ENCODE results near the gene PODXL. TPM values are rescaled to one million over a fixed set of nuclear protein-coding genes. Genes with fewer than 3 reads are reported as not detected.
"Not testable (repeated sequence)": the region's sequence is repeated elsewhere in the genome, so short reads cannot be mapped to it uniquely, and the experiment has no call there.

PODXL gene
- polyA plus RNA-seq, 4 donors: 770 to 855 (median 812) TPM

- DNase-seq (ENCODE audit: low read depth in 4 of 4, low spot score in 3 of 4): no peak
Observed at GRCh38 chr7:131497454-131497853, 59.0 kb downstream of the PODXL start.

DNA sequence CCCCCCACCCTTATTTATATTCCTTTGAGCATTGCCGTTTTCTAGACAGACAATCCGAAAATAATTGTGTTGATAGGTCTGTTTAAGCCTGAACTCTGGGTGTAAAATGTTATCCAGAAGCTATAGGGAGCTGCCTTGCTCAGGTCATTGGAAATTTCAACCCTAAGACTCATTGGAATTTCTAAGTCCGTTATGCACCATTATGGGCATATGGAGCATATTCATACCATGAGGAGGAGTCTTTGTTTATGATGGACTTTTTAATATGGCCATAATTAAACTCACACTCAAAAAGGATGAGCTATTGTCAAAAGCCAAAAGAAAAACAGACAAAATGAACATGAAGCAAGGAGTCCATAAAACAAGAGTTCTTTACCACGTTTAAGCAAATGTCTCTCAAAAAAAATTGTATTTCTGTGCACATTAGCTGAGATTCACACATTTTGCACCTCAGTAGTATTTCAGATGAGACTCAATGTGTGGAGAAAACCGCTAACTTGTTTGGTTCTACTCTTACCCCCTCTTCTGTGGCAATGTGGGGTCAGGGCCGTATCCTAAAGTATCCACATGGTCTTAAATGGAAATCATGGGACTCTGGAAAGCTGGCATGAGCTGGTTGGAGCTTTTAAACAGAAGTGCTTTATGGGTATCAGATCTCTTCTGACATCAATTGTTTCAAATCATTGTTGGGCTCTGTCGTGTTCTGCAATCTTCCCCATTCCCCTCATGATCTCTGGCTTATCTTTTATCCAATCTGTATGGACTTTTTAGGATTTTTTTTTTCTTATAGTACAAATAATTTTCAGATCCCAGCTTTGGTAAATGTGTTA, 60.5 kb downstream of the PODXL start:
- DNase-seq (ENCODE audit: low read depth in 4 of 4, low spot score in 3 of 4): no peak

GRCh38 chr7:131494182-131494581, 62.2 kb downstream of the PODXL start:
- no peak for DNase-seq (ENCODE audit: low read depth in 4 of 4, low spot score in 3 of 4)

GRCh38 chr7:131493581-131493980, 62.8 kb downstream of the PODXL start:
- no peak for DNase-seq (ENCODE audit: low read depth in 4 of 4, low spot score in 3 of 4)

DNA sequence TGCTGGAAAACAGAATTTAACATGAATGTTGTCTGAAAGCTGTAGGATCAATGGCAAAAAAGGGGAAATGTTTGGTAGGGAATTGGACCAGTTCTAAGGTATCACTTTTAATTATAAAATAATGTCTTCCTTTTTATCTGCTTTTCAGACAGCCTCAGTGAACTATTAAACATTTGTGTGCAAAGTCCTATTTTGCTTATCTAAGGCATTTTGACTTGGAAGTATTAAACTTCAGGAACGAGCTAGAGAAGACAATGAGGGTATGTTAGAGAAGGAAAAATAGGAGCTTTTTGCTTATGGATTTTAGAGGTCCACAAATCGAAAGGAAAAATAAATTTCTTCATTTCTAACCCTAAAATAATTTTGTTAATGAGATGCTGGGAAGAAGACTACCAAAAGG, 63.3 kb downstream of the PODXL start:
- no peak for DNase-seq (ENCODE audit: low read depth in 4 of 4, low spot score in 3 of 4)

DNA sequence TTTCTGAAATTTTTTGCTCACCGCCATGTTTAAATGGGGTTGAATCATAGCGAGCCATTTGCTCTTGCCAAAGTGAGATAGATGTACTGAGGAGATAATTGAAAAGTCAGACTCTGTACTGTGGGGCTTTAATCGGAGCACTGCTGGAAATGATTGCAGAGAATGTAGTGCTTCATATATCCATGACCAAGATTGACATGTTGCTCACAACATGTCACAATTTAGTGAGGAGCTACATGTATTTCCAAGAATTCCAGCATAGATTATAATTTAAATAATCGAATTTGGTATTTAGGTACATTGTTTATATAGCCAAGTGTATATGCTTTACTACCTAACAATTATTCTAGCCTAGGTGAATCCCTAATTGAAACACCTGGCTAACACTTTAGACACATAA, 66.5 kb downstream of the PODXL start:
- DNase-seq (ENCODE audit: low read depth in 4 of 4, low spot score in 3 of 4): no peak

GRCh38 chr7:131489196-131489595, 67.2 kb downstream of the PODXL start:
- DNase-seq (ENCODE audit: low read depth in 4 of 4, low spot score in 3 of 4): no peak

DNA sequence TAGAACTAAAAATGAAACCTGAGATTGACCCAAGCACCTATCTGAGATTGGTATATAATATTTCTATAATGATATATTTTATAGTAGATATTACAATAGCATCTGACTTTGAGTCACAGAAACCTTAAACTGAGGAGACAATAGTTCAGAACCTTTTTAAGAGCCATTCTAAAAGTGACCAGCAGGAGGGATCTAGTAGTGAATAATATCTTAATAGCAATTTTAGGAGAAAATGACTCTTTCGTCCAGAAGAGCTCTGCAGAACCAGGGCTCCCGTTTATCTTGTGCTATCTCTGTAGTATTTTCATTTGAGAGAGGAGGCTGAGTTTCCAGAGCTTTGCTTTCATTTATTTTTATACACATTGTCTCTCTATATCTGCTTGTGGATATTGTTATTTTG, 68.1 kb downstream of the PODXL start:
- no peak for DNase-seq (ENCODE audit: low read depth in 4 of 4, low spot score in 3 of 4)

DNA sequence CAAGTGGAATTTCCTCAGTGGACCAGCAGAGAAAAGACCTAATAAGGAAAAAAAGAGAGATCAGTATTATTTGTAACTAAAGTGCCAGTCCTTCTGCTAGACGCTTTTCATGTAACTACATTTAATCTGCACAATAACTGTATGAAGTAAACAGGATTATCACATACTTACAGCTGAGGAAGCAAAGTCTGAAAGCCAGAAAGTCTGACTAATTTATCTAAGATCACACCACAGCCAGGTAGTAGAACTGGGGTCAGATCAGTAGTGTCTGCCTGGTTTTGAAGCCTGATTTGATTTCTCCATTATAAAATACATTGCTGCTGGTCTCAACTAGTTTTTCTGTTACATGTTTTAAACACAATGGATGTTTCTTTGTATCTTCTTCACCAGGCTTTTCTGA, 69.2 kb downstream of the PODXL start:
- no peak for DNase-seq (ENCODE audit: low read depth in 4 of 4, low spot score in 3 of 4)

DNA sequence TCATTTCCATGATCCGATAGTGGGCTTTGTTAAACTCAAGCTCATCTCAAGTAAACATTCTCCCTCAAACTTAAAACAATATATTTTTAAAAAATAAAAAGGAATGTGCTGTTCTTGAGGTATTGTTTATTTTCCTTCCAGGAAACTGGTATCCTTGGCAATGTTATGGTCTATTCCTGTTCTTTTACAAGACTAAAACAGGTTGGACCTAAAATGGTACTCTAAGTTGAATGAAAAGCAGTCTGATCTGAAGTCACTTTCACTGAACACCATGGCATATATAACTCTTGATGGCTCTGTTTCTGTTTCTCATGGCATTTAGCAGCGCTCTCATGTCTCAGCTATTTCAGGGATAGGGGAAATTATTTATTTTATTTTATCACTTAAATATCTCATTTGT, 70.1 kb downstream of the PODXL start:
- no peak for DNase-seq (ENCODE audit: low read depth in 4 of 4, low spot score in 3 of 4)

DNA sequence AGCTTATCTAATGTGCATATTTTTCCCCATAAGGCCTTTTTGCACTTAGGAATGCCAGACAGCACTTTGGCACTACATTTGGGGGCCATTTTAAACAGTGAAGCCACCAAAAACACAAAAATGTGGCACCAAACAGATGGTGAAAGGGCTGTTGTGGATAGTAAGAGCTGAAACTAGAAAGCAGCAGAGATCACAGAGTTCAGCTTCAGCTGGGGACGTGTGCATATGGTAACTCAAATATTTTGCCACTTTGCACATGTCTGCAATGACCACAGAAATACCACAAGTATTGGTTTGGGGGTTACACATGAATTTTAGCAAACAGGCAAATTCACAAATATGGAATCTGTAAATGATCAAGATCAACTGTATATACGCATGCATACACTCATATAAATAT, 72.8 kb downstream of the PODXL start:
- no peak for DNase-seq (ENCODE audit: low read depth in 4 of 4, low spot score in 3 of 4)

DNA sequence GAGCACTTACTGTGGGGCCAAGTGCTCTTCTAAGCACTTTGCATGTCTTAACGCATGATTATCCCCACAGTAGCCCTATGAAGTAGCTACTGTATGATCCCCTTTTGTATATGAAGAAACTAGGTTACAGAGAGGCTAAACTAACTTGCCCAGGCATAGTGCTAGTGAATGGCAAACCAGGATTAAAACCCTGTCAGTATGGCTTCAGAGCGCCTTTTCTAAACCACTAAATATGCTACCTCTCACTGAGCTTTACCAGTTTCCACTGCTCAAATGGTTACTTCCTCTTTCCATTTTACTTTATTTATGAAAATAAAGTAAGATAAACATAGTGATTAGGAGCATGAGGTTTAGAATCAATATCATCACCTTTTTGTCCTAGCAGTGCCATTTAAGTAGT, 73.6 kb downstream of the PODXL start:
- no peak for DNase-seq (ENCODE audit: low read depth in 4 of 4, low spot score in 3 of 4)

GRCh38 chr7:131480384-131481315, 75.8 kb downstream of the PODXL start:
- no peak for DNase-seq (ENCODE audit: low read depth in 4 of 4, low spot score in 3 of 4)

DNA sequence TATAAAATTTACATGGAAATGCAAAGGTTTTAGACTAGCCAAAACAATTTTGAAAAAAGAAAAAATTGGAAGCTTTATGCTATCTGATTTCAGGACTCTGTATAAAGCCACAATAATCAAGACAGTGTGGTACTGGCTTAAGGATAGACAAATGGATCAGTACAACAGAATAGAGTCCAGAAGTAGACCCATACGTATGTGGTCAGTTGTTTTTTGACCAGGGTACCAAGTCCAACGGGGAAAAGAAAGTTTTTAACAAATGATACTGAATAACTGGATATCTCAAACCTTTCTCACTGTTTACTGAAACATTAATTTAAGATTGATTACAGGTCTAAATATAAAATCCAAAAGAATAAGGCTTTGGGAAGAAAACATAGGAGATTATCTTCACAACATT, 79.7 kb downstream of the PODXL start:
- DNase-seq (ENCODE audit: low read depth in 4 of 4, low spot score in 3 of 4): no peak

- DNase-seq (ENCODE audit: low read depth in 4 of 4, low spot score in 3 of 4): no peak
Observed at GRCh38 chr7:131471250-131472004, 85.0 kb downstream of the PODXL start.

- DNase-seq (ENCODE audit: low read depth in 4 of 4, low spot score in 3 of 4): no peak
Observed at GRCh38 chr7:131467788-131468187, 88.6 kb downstream of the PODXL start.

DNA sequence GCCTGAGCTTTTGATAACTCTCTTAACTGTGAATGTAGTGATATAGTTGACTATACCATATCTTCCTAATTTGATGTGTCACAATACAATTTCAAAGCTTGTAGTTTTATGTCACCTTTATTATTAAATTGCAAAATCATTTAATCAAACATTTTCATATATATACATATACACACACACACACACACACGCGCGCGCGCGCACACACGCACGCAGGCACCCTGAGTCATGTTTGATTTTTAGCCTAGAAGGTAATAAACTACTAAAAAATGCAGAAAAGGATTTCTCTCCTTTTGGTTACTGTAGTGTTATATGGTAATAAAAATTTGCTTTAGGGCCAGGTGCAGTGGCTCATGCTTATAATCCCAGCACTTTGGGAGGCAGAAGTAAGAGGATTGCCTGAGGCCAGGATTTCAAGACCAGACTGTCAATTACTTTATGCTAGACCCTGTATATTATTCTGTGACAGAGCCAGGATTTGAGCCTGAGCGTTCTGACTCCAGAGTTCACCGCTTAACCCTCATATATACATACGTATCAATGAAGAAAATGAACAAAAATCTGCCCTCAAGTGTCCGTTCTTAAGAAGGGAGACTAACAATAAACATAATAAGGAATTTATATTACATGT, 89.6 kb downstream of the PODXL start:
- DNase-seq (ENCODE audit: low read depth in 4 of 4, low spot score in 3 of 4): no peak

DNA sequence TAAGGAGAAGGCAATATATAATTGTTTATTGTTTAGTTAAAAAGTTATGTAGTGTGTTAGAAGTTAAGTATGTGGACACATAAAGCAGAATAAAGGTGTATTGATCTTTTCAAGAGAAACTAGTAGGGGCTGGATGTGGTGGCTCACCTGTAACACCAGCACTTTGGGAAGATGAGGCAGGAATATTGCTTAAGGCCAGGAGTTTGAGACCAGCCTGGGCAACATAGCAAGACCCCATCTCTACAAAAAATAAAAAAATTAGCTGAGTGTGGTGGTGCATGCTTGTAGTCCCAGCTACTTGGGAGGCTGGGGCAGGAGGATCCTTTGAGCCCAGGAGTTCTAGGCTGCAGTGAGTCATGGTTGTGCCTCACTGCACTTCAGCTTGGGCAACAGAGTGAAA, 93.7 kb downstream of the PODXL start:
- not testable (repeated sequence) for DNase-seq (ENCODE audit: low read depth in 4 of 4, low spot score in 3 of 4)

DNA sequence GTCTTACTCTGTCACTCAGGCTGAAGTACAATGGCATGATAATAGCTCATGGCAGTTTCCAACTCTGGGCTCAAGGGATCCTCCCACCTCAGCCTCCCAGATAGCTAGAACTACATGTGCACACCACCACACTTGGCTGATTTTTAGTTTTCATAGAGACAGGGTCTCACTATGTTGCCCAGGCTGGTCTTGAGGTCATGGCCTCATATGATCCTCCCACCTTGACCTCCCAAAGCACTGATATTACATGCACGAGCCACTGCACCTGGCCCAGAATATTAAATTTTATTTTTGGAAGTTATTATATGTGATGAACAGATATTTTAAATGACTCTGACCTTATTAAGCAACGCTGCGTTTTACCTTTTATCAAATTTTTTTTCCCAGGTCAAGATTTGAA, 94.4 kb downstream of the PODXL start:
- no peak for DNase-seq (ENCODE audit: low read depth in 4 of 4, low spot score in 3 of 4)

GRCh38 chr7:131459256-131459655, 97.2 kb downstream of the PODXL start:
- DNase-seq (ENCODE audit: low read depth in 4 of 4, low spot score in 3 of 4): no peak

- DNase-seq (ENCODE audit: low read depth in 4 of 4, low spot score in 3 of 4): no peak
Observed at GRCh38 chr7:131456338-131456737, 100.1 kb downstream of the PODXL start.

All from right renal pelvis (tissue), 4 donors.